ENCODE measurements around the gene DPH6.

DPH6 gene

GRCh38 chr15:35506272-35506870 lies 39.6 kb downstream of the DPH6 start:
- Histone ChIP-seq H3K9me3 (ENCODE audit: low read depth, low read length) (no peaks in the 10 kb centered on the region), H3K27ac (no peak overlapping the region), H3K36me3 (ENCODE audit: insufficient read depth, low read length) (no peaks in the 10 kb centered on the region), H3K4me3 (no peak overlapping the region), H3K9ac (ENCODE audit: insufficient read length) (no peak overlapping the region)
- TF ChIP-seq EZH2 (IDR thresholded peaks at IDR 0.05) (no peak), FOXP2 (optimal IDR thresholded peaks at IDR 0.05; ENCODE audit: control extremely low read depth, extremely low read length, insufficient read depth) (no peak), POLR2AphosphoS5 (IDR thresholded peaks at IDR 0.05; ENCODE audit: borderline replicate concordance, low read depth, low read length) (no peak)
- DNase-seq (ENCODE audit: low read depth, low spot score) = no peak

GRCh38 chr15:35505809-35506208 lies 40.2 kb downstream of the DPH6 start:
- Histone ChIP-seq H3K27ac (peak overlapping the region; percentile 69), H3K9ac (ENCODE audit: insufficient read length) (no peak overlapping the region), H3K36me3 (ENCODE audit: insufficient read depth, low read length) (no peaks in the 10 kb centered on the region), H3K4me3 (peak overlapping the region; percentile 12; the same call in 1 of the 2 replicates), H3K9me3 (ENCODE audit: low read depth, low read length) (no peaks in the 10 kb centered on the region)
- DNase-seq (ENCODE audit: low read depth, low spot score) = no peak
- TF ChIP-seq FOXP2 (optimal IDR thresholded peaks at IDR 0.05; ENCODE audit: control extremely low read depth, extremely low read length, insufficient read depth) (no peak), POLR2AphosphoS5 (IDR thresholded peaks at IDR 0.05; ENCODE audit: borderline replicate concordance, low read depth, low read length) (no peak), EZH2 (IDR thresholded peaks at IDR 0.05) (no peak)

DNA sequence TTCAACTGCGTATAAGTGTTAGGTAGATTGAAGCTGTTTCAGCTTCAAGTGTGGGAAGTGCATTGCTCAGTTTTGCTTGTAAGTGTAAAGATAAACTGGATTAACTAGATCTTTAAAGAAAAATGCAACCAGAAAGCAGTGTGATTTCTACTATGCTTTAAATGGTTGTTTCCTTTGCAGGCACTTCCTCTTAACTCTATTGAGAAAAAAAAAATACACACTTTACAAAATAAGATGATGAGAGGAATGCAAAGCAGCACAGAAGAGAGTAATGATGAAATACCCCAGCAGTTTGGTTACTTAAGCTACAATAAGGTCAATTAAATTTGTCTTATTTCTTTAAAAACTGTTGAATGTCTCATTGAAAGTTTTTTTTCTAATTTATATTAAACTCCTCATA lies 40.8 kb downstream of the DPH6 start:
- Histone ChIP-seq H3K9me3 (ENCODE audit: low read depth, low read length) (no peaks in the 10 kb centered on the region), H3K27ac (peak overlapping the region; percentile 69), H3K36me3 (ENCODE audit: insufficient read depth, low read length) (no peaks in the 10 kb centered on the region), H3K9ac (ENCODE audit: insufficient read length) (no peak overlapping the region), H3K4me3 (0 out of 2 replicates have a peak overlapping the region, but pooled peaks have one; percentile 12)
- DNase-seq (ENCODE audit: low read depth, low spot score) = no peak
- TF ChIP-seq EZH2 (IDR thresholded peaks at IDR 0.05) (no peak), POLR2AphosphoS5 (IDR thresholded peaks at IDR 0.05; ENCODE audit: borderline replicate concordance, low read depth, low read length) (no peak), FOXP2 (optimal IDR thresholded peaks at IDR 0.05; ENCODE audit: control extremely low read depth, extremely low read length, insufficient read depth) (no peak)

- no peaks in the 10 kb centered on the region for H3K36me3 ChIP-seq (ENCODE audit: insufficient read depth, low read length)
- H3K9me3 ChIP-seq (ENCODE audit: low read depth, low read length) = no peaks in the 10 kb centered on the region
- H3K27ac ChIP-seq = no peak overlapping the region
- no peak overlapping the region for H3K4me3 ChIP-seq
- no peak for DNase-seq (ENCODE audit: low read depth, low spot score)
- no peak for TF ChIP-seq POLR2AphosphoS5 (IDR thresholded peaks at IDR 0.05; ENCODE audit: borderline replicate concordance, low read depth, low read length)
- TF ChIP-seq FOXP2 (optimal IDR thresholded peaks at IDR 0.05; ENCODE audit: control extremely low read depth, extremely low read length, insufficient read depth) = no peak
- TF ChIP-seq EZH2 (IDR thresholded peaks at IDR 0.05) = no peak
- no peak overlapping the region for H3K9ac ChIP-seq (ENCODE audit: insufficient read length)
These were observed 46.2 kb downstream of the DPH6 start for GRCh38 chr15:35499723-35500122.

DNA sequence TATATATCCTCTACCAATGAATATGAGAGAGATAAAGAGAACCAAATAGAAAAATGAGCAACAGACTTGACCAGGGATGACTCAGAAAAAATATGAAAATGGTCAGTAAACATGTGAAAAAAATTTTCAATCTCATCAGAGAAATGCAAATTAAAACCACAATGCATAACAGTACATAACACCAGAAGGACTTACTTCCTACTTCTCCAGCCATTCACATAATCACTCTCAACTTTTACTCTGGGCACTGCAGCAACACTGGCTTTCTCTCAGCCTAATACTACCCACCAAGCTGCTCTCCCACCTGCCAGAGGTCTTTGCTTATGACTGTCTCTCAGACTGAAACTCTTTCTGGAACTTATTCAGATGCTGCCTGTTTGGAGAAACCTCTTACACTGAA lies 49.4 kb downstream of the DPH6 start:
- Histone ChIP-seq H3K4me3 (no peak overlapping the region), H3K9ac (ENCODE audit: insufficient read length) (no peak overlapping the region), H3K27ac (no peak overlapping the region), H3K9me3 (ENCODE audit: low read depth, low read length) (no peaks in the 10 kb centered on the region), H3K36me3 (ENCODE audit: insufficient read depth, low read length) (no peaks in the 10 kb centered on the region)
- no peak for DNase-seq (ENCODE audit: low read depth, low spot score)
- TF ChIP-seq FOXP2 (optimal IDR thresholded peaks at IDR 0.05; ENCODE audit: control extremely low read depth, extremely low read length, insufficient read depth) (no peak), EZH2 (IDR thresholded peaks at IDR 0.05) (no peak), POLR2AphosphoS5 (IDR thresholded peaks at IDR 0.05; ENCODE audit: borderline replicate concordance, low read depth, low read length) (no peak)

- Histone ChIP-seq H3K27ac (no peak overlapping the region), H3K36me3 (ENCODE audit: insufficient read depth, low read length) (no peaks in the 10 kb centered on the region), H3K9me3 (ENCODE audit: low read depth, low read length) (no peaks in the 10 kb centered on the region), H3K9ac (ENCODE audit: insufficient read length) (no peak overlapping the region), H3K4me3 (no peak overlapping the region)
- no peak for DNase-seq (ENCODE audit: low read depth, low spot score)
- TF ChIP-seq EZH2 (IDR thresholded peaks at IDR 0.05) (no peak), FOXP2 (optimal IDR thresholded peaks at IDR 0.05; ENCODE audit: control extremely low read depth, extremely low read length, insufficient read depth) (no peak), POLR2AphosphoS5 (IDR thresholded peaks at IDR 0.05; ENCODE audit: borderline replicate concordance, low read depth, low read length) (no peak)
These were observed 50.9 kb downstream of the DPH6 start for GRCh38 chr15:35495080-35495479.

GRCh38 chr15:35491999-35492398 lies 54.0 kb downstream of the DPH6 start:
- DNase-seq (ENCODE audit: low read depth, low spot score) = no peak
- no peaks in the 10 kb centered on the region for H3K36me3 ChIP-seq (ENCODE audit: insufficient read depth, low read length)
- H3K9ac ChIP-seq (ENCODE audit: insufficient read length) = no peak overlapping the region
- no peaks in the 10 kb centered on the region; the same call in 1 of the 2 replicates for H3K9me3 ChIP-seq (ENCODE audit: low read depth, low read length)
- H3K4me3 ChIP-seq = no peak overlapping the region
- TF ChIP-seq POLR2AphosphoS5 (IDR thresholded peaks at IDR 0.05; ENCODE audit: borderline replicate concordance, low read depth, low read length) = no peak
- no peak for TF ChIP-seq EZH2 (IDR thresholded peaks at IDR 0.05)
- no peak for TF ChIP-seq FOXP2 (optimal IDR thresholded peaks at IDR 0.05; ENCODE audit: control extremely low read depth, extremely low read length, insufficient read depth)
- no peak overlapping the region for H3K27ac ChIP-seq

DNA sequence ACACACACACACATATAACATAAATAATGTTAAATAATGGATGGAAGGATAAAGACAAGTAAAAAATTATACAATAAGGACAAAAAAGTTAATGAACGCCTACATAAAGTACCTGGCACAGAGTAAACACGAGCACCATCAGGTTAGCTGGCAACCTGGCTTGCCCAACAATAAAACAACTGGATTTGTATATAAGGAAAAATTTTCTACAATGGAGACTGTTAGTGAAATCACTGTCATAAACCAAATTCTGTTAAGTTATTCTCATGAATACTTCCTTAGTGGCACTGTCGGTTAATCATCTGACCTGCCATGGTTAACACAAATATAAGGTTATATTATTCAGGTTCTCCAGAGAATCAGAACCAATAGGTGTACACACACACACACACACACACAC lies 54.8 kb downstream of the DPH6 start:
- DNase-seq (ENCODE audit: low read depth, low spot score) = no peak
- H3K27ac ChIP-seq = no peak overlapping the region
- TF ChIP-seq EZH2 (IDR thresholded peaks at IDR 0.05) = no peak
- TF ChIP-seq FOXP2 (optimal IDR thresholded peaks at IDR 0.05; ENCODE audit: control extremely low read depth, extremely low read length, insufficient read depth) = no peak
- TF ChIP-seq POLR2AphosphoS5 (IDR thresholded peaks at IDR 0.05; ENCODE audit: borderline replicate concordance, low read depth, low read length) = no peak
- no peaks in the 10 kb centered on the region; the same call in 1 of the 2 replicates for H3K9me3 ChIP-seq (ENCODE audit: low read depth, low read length)
- H3K36me3 ChIP-seq (ENCODE audit: insufficient read depth, low read length) = no peaks in the 10 kb centered on the region
- no peak overlapping the region for H3K9ac ChIP-seq (ENCODE audit: insufficient read length)
- no peak overlapping the region for H3K4me3 ChIP-seq

- TF ChIP-seq POLR2AphosphoS5 (IDR thresholded peaks at IDR 0.05; ENCODE audit: borderline replicate concordance, low read depth, low read length) (no peak), EZH2 (IDR thresholded peaks at IDR 0.05) (no peak), FOXP2 (optimal IDR thresholded peaks at IDR 0.05; ENCODE audit: control extremely low read depth, extremely low read length, insufficient read depth) (no peak)
- no peaks in the 10 kb centered on the region; the same call in 1 of the 2 replicates for H3K9me3 ChIP-seq (ENCODE audit: low read depth, low read length)
- H3K4me3 ChIP-seq = no peak overlapping the region
- H3K36me3 ChIP-seq (ENCODE audit: insufficient read depth, low read length) = no peaks in the 10 kb centered on the region
- no peak overlapping the region for H3K9ac ChIP-seq (ENCODE audit: insufficient read length)
- no peak overlapping the region for H3K27ac ChIP-seq
- DNase-seq (ENCODE audit: low read depth, low spot score) = no peak
These were observed 55.5 kb downstream of the DPH6 start for GRCh38 chr15:35490511-35490910.
